Peyer's patch (tissue), 4 donors: ENCODE measurements around the gene LZTR1. TPM values are rescaled to one million over a fixed set of nuclear protein-coding genes. Genes with fewer than 3 reads are reported as not detected.

Experiments used
- DNase-seq, 3 donors: peaks; one replicate each; pipeline ENCODE4 v3.0.0-alpha.2; 2017 to 2019
- H3K27ac ChIP-seq, 4 donors: fragments of 200-600 bp; sonication (generic); one replicate each; pipeline ENCODE4 v1.5.1; 2016 to 2019
- H3K27me3 ChIP-seq, 2 donors: fragments of 200-600 bp; sonication (generic); one replicate each; pipeline ENCODE4 v1.5.1; 2019
- H3K36me3 ChIP-seq, 3 donors: fragments of 200-600 bp; sonication (generic); one replicate each; pipeline ENCODE4 v1.5.1; 2016 to 2019
- H3K4me1 ChIP-seq, 4 donors: fragments of 200-600 bp; sonication (generic); one replicate each; pipeline ENCODE4 v1.5.1; 2016 to 2019
- H3K4me3 ChIP-seq, 4 donors: fragments of 200-600 bp; sonication (generic); 1 replicate in 3 of 4; 2 replicates in 1 of 4; pipeline ENCODE4 v1.5.1; 2016 to 2019; ENCODE audit warnings: mild to moderate bottlenecking in 1 of 4
- H3K9me3 ChIP-seq, 4 donors: fragments of 200-600 bp; sonication (generic); one replicate each; pipeline ENCODE4 v1.5.1; 2016 to 2019; ENCODE audit warnings: mild to moderate bottlenecking in 1 of 4
- POLR2A ChIP-seq, 2 donors: fragments of 450-650 bp; IDR thresholded peaks; one replicate each; pipeline ENCODE4 v1.5.1; 2017; ENCODE audit warnings: antibody characterized with exemption in 2 of 2, mild to moderate bottlenecking in 2 of 2, moderate library complexity in 2 of 2
- total RNA-seq, 4 donors: library from RNA; depleted of rRNA; stranded (reverse); fragments of >200 nt; gene quantifications; one replicate each; pipeline ENCODE4 v1.1.0, GENCODE V29; 2016
- TF ChIP-seq, protein P1 (sequence below), 6 experiments: fragments of 450-650 bp in 4 of 6; fragments of 200-600 bp in 2 of 6; sonication (generic) in 1 of 6; IDR thresholded peaks; one replicate each; pipeline ENCODE4 v1.5.1; 2017 to 2019; ENCODE audit warnings: antibody characterized with exemption in 6 of 6, mild to moderate bottlenecking in 3 of 6, moderate library complexity in 1 of 6

The LZTR1 gene
- total RNA-seq, 4 donors from 2014 or later = 65.5 to 144 (median 88.5) TPM

GRCh38 chr22:20948450-20948849 is 33.6 kb upstream of the LZTR1 start:
- Histone ChIP-seq H3K36me3 (peaks cover 0 to 34% (median 0%) of the 10 kb centered on the region in 3 donors), H3K9me3 (no peaks in the 10 kb centered on the region), H3K4me3 (peak overlapping the region in 1 of 4 donors; percentile 22), H3K27me3 (no peaks in the 10 kb centered on the region), H3K27ac (peak overlapping the region in 2 of 4 donors; percentile 16 to 51), H3K4me1 (peaks cover 0 to 70% (median 4%) of the 10 kb centered on the region in 4 donors)
- peak in 1 of 2 donors; percentile 8 for TF ChIP-seq POLR2A (IDR thresholded peaks at IDR 0.05)
- TF ChIP-seq, protein P1, sequence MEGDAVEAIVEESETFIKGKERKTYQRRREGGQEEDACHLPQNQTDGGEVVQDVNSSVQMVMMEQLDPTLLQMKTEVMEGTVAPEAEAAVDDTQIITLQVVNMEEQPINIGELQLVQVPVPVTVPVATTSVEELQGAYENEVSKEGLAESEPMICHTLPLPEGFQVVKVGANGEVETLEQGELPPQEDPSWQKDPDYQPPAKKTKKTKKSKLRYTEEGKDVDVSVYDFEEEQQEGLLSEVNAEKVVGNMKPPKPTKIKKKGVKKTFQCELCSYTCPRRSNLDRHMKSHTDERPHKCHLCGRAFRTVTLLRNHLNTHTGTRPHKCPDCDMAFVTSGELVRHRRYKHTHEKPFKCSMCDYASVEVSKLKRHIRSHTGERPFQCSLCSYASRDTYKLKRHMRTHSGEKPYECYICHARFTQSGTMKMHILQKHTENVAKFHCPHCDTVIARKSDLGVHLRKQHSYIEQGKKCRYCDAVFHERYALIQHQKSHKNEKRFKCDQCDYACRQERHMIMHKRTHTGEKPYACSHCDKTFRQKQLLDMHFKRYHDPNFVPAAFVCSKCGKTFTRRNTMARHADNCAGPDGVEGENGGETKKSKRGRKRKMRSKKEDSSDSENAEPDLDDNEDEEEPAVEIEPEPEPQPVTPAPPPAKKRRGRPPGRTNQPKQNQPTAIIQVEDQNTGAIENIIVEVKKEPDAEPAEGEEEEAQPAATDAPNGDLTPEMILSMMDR (IDR thresholded peaks at IDR 0.05) = no peak
- DNase-seq = peak in 2 of 3 donors; percentile 61 to 67

DNA sequence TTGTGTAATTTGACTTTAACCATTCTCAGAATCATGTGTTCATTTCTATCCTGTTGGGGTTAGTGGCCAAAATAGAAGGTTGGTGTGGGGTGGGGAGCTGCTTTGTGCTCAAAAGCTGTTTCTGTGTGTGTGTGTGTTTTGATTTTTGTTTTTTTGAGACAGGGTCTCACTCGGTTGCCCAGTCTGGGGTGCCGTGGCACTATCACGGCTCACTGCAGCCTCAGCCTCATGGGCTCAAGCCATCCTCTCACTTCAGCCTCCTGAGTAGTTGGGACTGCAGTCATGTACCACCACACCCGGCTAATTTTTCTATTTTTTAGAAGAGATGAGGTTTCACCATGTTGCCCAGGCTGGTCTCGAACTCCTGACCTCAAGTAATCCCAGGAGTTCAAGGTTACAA is 33.1 kb upstream of the LZTR1 start:
- peak in 1 of 3 donors; percentile 30 for DNase-seq
- no peak for TF ChIP-seq POLR2A (IDR thresholded peaks at IDR 0.05)
- TF ChIP-seq, protein P1 (IDR thresholded peaks at IDR 0.05) = no peak
- Histone ChIP-seq H3K27me3 (no peaks in the 10 kb centered on the region), H3K4me3 (no peak overlapping the region), H3K9me3 (no peaks in the 10 kb centered on the region), H3K4me1 (peaks cover 0 to 71% (median 4%) of the 10 kb centered on the region in 4 donors), H3K27ac (peak overlapping the region in 1 of 4 donors; percentile 51), H3K36me3 (peaks cover 0 to 39% (median 0%) of the 10 kb centered on the region in 3 donors)

DNA sequence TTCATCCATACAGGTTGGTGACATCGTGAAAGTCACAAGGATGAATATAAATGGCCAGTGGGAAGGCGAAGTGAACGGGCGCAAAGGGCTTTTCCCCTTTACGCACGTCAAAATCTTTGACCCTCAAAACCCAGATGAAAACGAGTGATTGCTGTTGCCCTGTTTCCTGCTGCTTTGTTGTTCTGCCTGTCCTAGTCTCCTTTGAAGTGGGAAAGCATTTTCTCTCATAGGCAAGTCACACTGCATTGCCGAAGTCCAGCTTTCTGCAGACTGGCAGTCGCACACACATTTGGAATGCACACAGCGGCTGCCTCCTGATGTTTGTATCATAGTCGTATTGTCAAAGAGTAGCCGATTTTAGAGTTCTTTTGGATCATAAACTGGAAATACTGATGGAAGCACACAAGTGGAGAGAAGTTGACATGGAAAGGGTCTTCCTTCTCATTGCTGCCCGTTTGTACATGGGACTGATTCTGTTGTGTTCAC is 32.4 kb upstream of the LZTR1 start:
- H3K4me3 ChIP-seq = no peak overlapping the region
- peaks cover 0 to 41% (median 0%) of the 10 kb centered on the region in 3 donors for H3K36me3 ChIP-seq
- no peak for DNase-seq
- H3K9me3 ChIP-seq = no peaks in the 10 kb centered on the region
- TF ChIP-seq, protein P1 (IDR thresholded peaks at IDR 0.05) = no peak
- no peak for TF ChIP-seq POLR2A (IDR thresholded peaks at IDR 0.05)
- no peaks in the 10 kb centered on the region for H3K27me3 ChIP-seq
- peak overlapping the region in 1 of 4 donors; percentile 82 for H3K27ac ChIP-seq
- H3K4me1 ChIP-seq = peaks cover 0 to 78% (median 4%) of the 10 kb centered on the region in 4 donors

DNA sequence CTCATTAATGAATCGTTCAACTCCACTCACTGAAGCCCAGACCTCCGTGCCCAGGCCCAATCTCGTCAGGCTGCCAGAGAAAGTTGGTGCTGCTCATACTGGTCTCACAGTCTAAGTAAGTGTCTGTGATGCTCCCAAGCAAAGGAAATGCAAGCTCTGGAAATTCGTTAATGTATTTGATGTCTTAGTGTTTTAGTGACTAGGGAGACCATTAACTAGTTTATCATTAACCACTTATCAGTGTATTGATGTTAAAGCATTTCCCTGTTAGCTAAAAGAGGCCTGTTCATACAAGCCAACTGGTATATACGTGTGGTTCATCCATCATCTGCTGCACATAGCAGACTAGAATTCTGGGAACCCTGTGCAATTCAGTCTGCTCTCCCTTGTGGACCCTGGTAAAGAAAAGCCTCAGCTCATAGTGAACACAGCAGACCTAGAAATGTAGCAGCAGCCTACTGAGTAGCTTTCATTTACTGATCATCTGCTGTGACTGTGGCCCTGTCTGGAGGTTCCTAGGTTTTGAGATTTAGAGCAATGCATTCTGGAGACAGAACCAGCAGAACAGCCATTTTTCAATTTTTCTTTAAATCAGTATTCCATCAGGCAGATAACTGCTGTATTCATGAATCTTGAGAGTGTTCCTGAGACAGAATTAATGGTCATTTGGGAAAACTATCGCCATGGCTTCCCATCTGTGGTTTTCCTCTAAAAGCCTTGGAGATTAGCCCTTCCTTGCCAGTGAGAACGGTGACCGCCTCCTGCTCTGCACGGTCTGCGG is 30.8 kb upstream of the LZTR1 start:
- peak overlapping the region in 3 of 4 donors; percentile 65 to 93 (median 82) for H3K27ac ChIP-seq
- peaks cover 1 to 78% (median 4%) of the 10 kb centered on the region in 4 donors for H3K4me1 ChIP-seq
- no peaks in the 10 kb centered on the region for H3K27me3 ChIP-seq
- peak overlapping the region in 1 of 4 donors; percentile 6 for H3K4me3 ChIP-seq
- peak in 1 of 3 donors; percentile 51 for DNase-seq
- TF ChIP-seq POLR2A (IDR thresholded peaks at IDR 0.05) = no peak
- TF ChIP-seq, protein P1 (IDR thresholded peaks at IDR 0.05) = no peak
- H3K36me3 ChIP-seq = peaks cover 0 to 41% (median 0%) of the 10 kb centered on the region in 3 donors
- H3K9me3 ChIP-seq = no peaks in the 10 kb centered on the region

GRCh38 chr22:20951932-20952380 is 30.1 kb upstream of the LZTR1 start:
- H3K27ac ChIP-seq = peak overlapping the region in 3 of 4 donors; percentile 65 to 93 (median 82)
- TF ChIP-seq, protein P1 (IDR thresholded peaks at IDR 0.05) = peak in 3 of 6 experiments; percentile 55 to 76 (median 69)
- no peak for TF ChIP-seq POLR2A (IDR thresholded peaks at IDR 0.05)
- peak in 2 of 3 donors; percentile 70 to 85 for DNase-seq
- peaks cover 3 to 72% (median 7%) of the 10 kb centered on the region in 4 donors for H3K4me1 ChIP-seq
- H3K27me3 ChIP-seq = no peaks in the 10 kb centered on the region
- no peaks in the 10 kb centered on the region for H3K9me3 ChIP-seq
- H3K4me3 ChIP-seq = no peak overlapping the region
- H3K36me3 ChIP-seq = peaks cover 0 to 41% (median 0%) of the 10 kb centered on the region in 3 donors
